GM23338 (cell line): ENCODE data around the gene AEN. TPM values are rescaled to one million over a fixed set of nuclear protein-coding genes. Genes with fewer than 3 reads are reported as not detected.

ENCODE experiments used
- ATAC-seq: fragments of 200-7000 bp; cut with Tn5 transposase; 3 replicates; pipeline ENCODE4 v1.9.1; 2020
- DNase-seq: peaks from one replicate; pipeline ENCODE4 v3.0.0-alpha.2; 2015; ENCODE audit warnings: low spot score
- H2AFZ ChIP-seq: fragments of 200-600 bp; sonication (generic); 2 replicates; pipeline ENCODE4 v1.8.0; 2016; ENCODE audit warnings: antibody characterized with exemption, mild to moderate bottlenecking, moderate library complexity
- H3F3A ChIP-seq: fragments of 200-600 bp; sonication (generic); replicated peaks from 2 replicates; pipeline ENCODE4 v1.8.0; 2017; ENCODE audit warnings: antibody characterized with exemption, mixed run types, low read depth
- H3K27ac ChIP-seq: fragments of 200-600 bp; sonication (generic); 2 replicates; pipeline ENCODE4 v1.6.1; 2016; ENCODE audit warnings: low read depth
- H3K27me3 ChIP-seq: fragments of 200-600 bp; sonication (generic); 2 replicates; pipeline ENCODE4 v1.8.0; 2016; ENCODE audit warnings: mild to moderate bottlenecking, mixed run types, moderate library complexity; ENCODE audit not compliant: insufficient read depth
- H3K36me3 ChIP-seq: fragments of 200-600 bp; sonication (generic); 2 replicates; pipeline ENCODE4 v1.8.0; 2016; ENCODE audit warnings: mild to moderate bottlenecking; ENCODE audit not compliant: insufficient read depth
- H3K4me1 ChIP-seq: fragments of 200-600 bp; sonication (generic); 2 replicates; pipeline ENCODE4 v1.8.0; 2016; ENCODE audit warnings: mild to moderate bottlenecking, moderate library complexity; ENCODE audit not compliant: insufficient read depth
- H3K4me2 ChIP-seq: fragments of 200-600 bp; sonication (generic); 2 replicates; pipeline ENCODE4 v1.7.1; 2017; ENCODE audit warnings: mixed run types
- H3K4me3 ChIP-seq: fragments of 200-600 bp; sonication (generic); 2 replicates; pipeline ENCODE4 v1.6.1; 2016; ENCODE audit warnings: mixed run types
- H3K79me2 ChIP-seq: fragments of 200-600 bp; sonication (generic); replicated peaks from 2 replicates; pipeline ENCODE4 v1.8.0; 2017; ENCODE audit warnings: mild to moderate bottlenecking; ENCODE audit not compliant: insufficient read depth
- H3K9me2 ChIP-seq: fragments of 200-600 bp; sonication (generic); 2 replicates; pipeline ENCODE4 v1.8.0; 2017; ENCODE audit not compliant: insufficient read depth
- H4K20me1 ChIP-seq: fragments of 200-600 bp; sonication (generic); replicated peaks from 2 replicates; pipeline ENCODE4 v1.8.0; 2017; ENCODE audit warnings: mild to moderate bottlenecking; ENCODE audit not compliant: insufficient read depth
- H3K27ac Mint-ChIP-seq: 2 replicates; pipeline ENCODE4 v1.8.0; 2020; ENCODE audit warnings: inconsistent platforms, mild to moderate bottlenecking, moderate library complexity, mixed read lengths
- H3K27me3 Mint-ChIP-seq: 3 replicates; pipeline ENCODE4 v1.8.0; 2022; ENCODE audit warnings: low read depth, mild to moderate bottlenecking, moderate library complexity, mixed read lengths, inconsistent platforms; ENCODE audit not compliant: insufficient read depth, poor library complexity
- H3K36me3 Mint-ChIP-seq: 3 replicates; pipeline ENCODE4 v1.8.0; 2021; ENCODE audit warnings: low read depth, mild to moderate bottlenecking, inconsistent platforms, moderate library complexity, mixed read lengths
- H3K4me1 Mint-ChIP-seq: 3 replicates; pipeline ENCODE4 v1.8.0; 2020; ENCODE audit warnings: mild to moderate bottlenecking, inconsistent platforms, mixed read lengths
- H3K4me3 Mint-ChIP-seq: 3 replicates; pipeline ENCODE4 v1.8.0; 2021; ENCODE audit warnings: moderate library complexity, mild to moderate bottlenecking, inconsistent platforms, mixed read lengths
- H3K9me3 Mint-ChIP-seq: 3 replicates; pipeline ENCODE4 v1.8.0; 2020; ENCODE audit warnings: moderate library complexity, mild to moderate bottlenecking, inconsistent platforms, mixed read lengths
- EZH2 ChIP-seq: fragments of 200-600 bp; sonication (generic); IDR thresholded peaks from one replicate; pipeline ENCODE4 v1.8.0; 2017; ENCODE audit warnings: antibody characterized with exemption, mild to moderate bottlenecking, low read depth; ENCODE audit not compliant: unreplicated experiment
- EZH2phosphoT487 ChIP-seq: fragments of 200-600 bp; sonication (generic); IDR thresholded peaks from one replicate; pipeline ENCODE4 v1.8.1; 2018; ENCODE audit warnings: antibody characterized with exemption; ENCODE audit not compliant: unreplicated experiment
- JUNB ChIP-seq: IDR thresholded peaks from one replicate; pipeline ENCODE4 v1.6.1; 2016; ENCODE audit warnings: antibody characterized with exemption; ENCODE audit not compliant: unreplicated experiment
- NANOG ChIP-seq: IDR thresholded peaks from 2 replicates; pipeline ENCODE4 v1.6.1; 2016; ENCODE audit warnings: antibody characterized with exemption, borderline replicate concordance
- POLR2AphosphoS5 ChIP-seq: IDR thresholded peaks from 2 replicates; pipeline ENCODE4 v1.6.1; 2016; ENCODE audit warnings: antibody characterized with exemption, low read depth
- REST ChIP-seq: IDR thresholded peaks from one replicate; pipeline ENCODE4 v1.6.1; 2018; ENCODE audit warnings: antibody characterized with exemption; ENCODE audit not compliant: unreplicated experiment
- polyA plus RNA-seq: library from polyadenylated mRNA; unstranded; fragments of >200 nt; fragmentation: Nextera tagmentation; extraction: Ambion mirVana; gene quantifications from 2 replicates; pipeline ENCODE4 v1.2.1, GENCODE V29; 2016
- total RNA-seq: library from RNA; depleted of rRNA; stranded (reverse); fragments of >200 nt; shearing (Covaris generic); gene quantifications from 2 replicates; pipeline ENCODE4 v1.2.3, GENCODE V29; 2014

The AEN gene
- total and polyA plus RNA-seq, 2 experiments from 2014 or later: 82.3 to 220 TPM

- DNase-seq (peak; percentile 75), ATAC-seq (no peak)
- no peaks in the 10 kb centered on the region for H3F3A ChIP-seq
- no peaks in the 10 kb centered on the region for H4K20me1 ChIP-seq
- H3K27ac ChIP-seq: peak overlapping the region; percentile 83
- no peak overlapping the region for H3K4me3 ChIP-seq
- H3K9me2 ChIP-seq: no peaks in the 10 kb centered on the region
- Mint-ChIP-seq H3K9me3 (peaks cover 2% of the 10 kb centered on the region; the same call in 1 of the 3 replicates), H3K4me1 (peaks cover 77% of the 10 kb centered on the region), H3K36me3 (no peaks in the 10 kb centered on the region), H3K4me3 (no peak overlapping the region; the same call in 2 of the 3 replicates), H3K27ac (peak overlapping the region; percentile 96), H3K27me3 (peaks cover 31% of the 10 kb centered on the region)
- H3K27me3 ChIP-seq: peaks cover 9% of the 10 kb centered on the region
- H2AFZ ChIP-seq: peak overlapping the region; percentile 9; the same call in 1 of the 2 replicates
- no peak for TF ChIP-seq REST
- TF ChIP-seq POLR2AphosphoS5: peak; percentile 47; the same call in 1 of the 2 replicates
- peaks cover 56% of the 10 kb centered on the region for H3K4me1 ChIP-seq
- no peaks in the 10 kb centered on the region for H3K79me2 ChIP-seq
- H3K36me3 ChIP-seq: no peaks in the 10 kb centered on the region
- peak overlapping the region; percentile 46; the same call in 1 of the 2 replicates for H3K4me2 ChIP-seq
Observed at GRCh38 chr15:88615303-88616107, 5.6 kb upstream of the AEN start.

DNA sequence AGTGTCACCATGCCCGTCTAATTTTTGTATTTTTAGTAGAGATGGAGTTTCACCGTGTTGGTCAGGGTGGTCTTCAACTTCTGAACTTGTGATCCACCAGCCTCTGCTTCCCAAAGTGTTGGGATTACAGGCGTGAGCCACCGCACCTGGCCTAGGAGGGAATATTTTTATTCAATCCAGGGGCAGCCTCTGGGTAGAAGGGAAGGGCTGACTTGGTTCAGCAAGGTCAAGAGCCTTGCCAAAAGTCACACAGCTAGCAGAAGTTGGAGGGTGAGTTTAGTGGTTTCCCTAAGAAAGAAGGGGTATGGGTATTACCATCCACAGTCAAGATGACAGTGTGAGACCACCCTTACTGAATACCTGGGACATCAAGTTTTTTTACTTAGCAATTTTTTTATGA is 4.9 kb upstream of the AEN start:
- Histone ChIP-seq H3K79me2 (peaks cover 1% of the 10 kb centered on the region), H3K9me2 (no peaks in the 10 kb centered on the region), H3K36me3 (no peaks in the 10 kb centered on the region), H3K4me3 (no peak overlapping the region), H3K4me1 (peaks cover 49% of the 10 kb centered on the region), H4K20me1 (no peaks in the 10 kb centered on the region), H2AFZ (peak overlapping the region; percentile 9; the same call in 1 of the 2 replicates), H3F3A (0 out of 2 replicates have a peak, but pooled peaks cover 3% of the 10 kb centered on the region), H3K27me3 (peaks cover 9% of the 10 kb centered on the region), H3K27ac (peak overlapping the region; percentile 83; the same call in 1 of the 2 replicates), H3K4me2 (no peak overlapping the region)
- Mint-ChIP-seq H3K4me1 (peaks cover 74% of the 10 kb centered on the region), H3K9me3 (peaks cover 2% of the 10 kb centered on the region; the same call in 1 of the 3 replicates), H3K4me3 (no peak overlapping the region), H3K36me3 (no peaks in the 10 kb centered on the region), H3K27ac (peak overlapping the region; percentile 96; the same call in 1 of the 2 replicates), H3K27me3 (peaks cover 30% of the 10 kb centered on the region)
- no peak for DNase-seq
- no peak for ATAC-seq
- TF ChIP-seq EZH2 (no peak), EZH2phosphoT487 (no peak), POLR2AphosphoS5 (no peak), NANOG (no peak), REST (no peak), JUNB (no peak)
